Measurements from ENCODE around the gene B3GAT1.

Gene B3GAT1

GRCh38 chr11:134331354-134332188, 80.5 kb downstream of the B3GAT1 start, which contains the start of gene GLB1L2:
TSS of gene GLB1L2 (plus strand) at chr11:134331988. CDS start at chr11:134332062, 74 bp downstream.
- peak; percentile 78 for DNase-seq

- DNase-seq, result no peak
Observed at GRCh38 chr11:134330611-134331353, 81.3 kb downstream of the B3GAT1 start.
